Erythroblast (primary cell): ENCODE measurements around the gene STXBP3.
"Not testable (repeated sequence)": the region's sequence is repeated elsewhere in the genome, so short reads cannot be mapped to it uniquely, and the experiment has no call there.

ENCODE experiments used
- DNase-seq, 2 experiments: peaks; one replicate each; lab custom pipeline; 2025; lab: John Stamatoyannopoulos, UW
- GATA1 ChIP-seq: IDR thresholded peaks from 2 replicates; pipeline ENCODE4 v1.6.1; 2011; ENCODE audit warnings: low read depth, mild to moderate bottlenecking, control low read depth, low read length, moderate library complexity
- POLR2A ChIP-seq: IDR thresholded peaks from 2 replicates; pipeline ENCODE4 v1.6.1; 2011; ENCODE audit warnings: mild to moderate bottlenecking, low read length

The STXBP3 gene

DNA sequence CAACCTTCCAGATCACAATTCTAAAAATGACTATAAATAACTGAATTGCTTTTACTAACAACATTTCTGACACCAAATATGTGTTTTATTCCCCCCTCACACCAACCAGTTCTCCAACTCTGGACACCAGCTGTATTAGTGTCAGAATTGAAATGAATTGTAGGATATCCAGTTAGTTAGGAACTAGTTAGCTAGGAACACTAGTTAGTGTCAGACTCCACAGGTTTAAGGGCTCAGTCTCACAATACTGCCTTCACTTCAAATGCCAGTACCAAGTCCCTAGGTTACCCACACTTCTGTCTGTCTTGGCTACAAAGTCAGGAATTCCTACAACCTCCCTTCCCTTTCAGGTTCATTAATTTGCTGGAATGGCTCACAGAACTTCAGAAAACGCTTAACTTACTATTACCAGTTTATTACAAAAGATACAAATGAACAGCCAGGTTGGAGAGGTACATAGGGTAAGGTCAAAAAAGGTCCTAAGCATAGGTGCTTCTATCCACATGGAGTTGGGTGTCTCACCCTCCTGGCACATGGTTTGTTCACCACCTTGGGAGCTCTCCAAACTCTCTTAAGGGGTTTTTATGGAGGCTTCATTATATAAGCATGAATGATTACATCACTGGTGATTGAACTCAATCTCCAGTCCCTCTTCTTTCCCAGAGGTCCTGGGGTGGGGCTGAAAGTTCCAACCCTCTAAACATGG lies 4.2 kb downstream of the STXBP3 start:
- no peak for DNase-seq

DNA sequence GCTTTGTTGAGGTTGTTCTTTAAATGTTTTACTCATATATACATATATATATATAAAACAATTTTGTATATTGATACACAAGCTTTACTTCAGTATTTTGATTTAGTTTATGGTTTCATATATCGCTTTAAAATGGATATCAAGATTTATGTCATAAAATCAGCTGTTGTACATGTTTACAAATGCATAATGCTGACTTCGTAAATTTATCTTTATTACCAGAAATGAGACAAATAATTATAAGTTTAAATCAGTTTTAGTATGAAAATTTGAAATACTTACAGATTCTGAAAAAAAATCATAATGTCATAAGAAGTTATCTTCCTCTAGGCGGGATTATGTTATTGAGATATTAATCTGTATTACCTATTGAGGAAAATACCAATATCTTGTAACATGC lies 6.9 kb downstream of the STXBP3 start:
- TF ChIP-seq GATA1 (no peak), POLR2A (no peak)
- no peak for DNase-seq

More for the DNA sequence above, 4.2 kb downstream of the STXBP3 start:
- TF ChIP-seq POLR2A = no peak
- no peak for TF ChIP-seq GATA1

DNA sequence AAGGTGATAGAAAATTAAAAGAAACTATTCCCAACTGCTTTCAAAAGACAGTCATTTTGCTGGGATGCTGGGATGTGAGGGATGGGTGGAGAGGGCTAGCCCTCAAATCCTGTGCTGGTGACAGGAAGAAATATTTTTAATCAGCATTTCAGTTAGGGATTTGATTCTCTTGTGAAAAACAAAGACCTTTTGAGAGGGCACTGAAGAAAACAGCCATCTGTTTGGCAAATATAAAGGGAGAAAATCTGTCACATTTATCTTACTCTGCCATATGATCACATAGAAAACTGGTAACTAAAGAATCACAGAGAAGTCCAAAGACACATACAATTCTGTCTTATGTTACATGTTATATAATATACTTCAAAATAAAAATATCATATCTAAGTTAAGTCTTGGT lies 12.3 kb downstream of the STXBP3 start:
- DNase-seq = no peak
- TF ChIP-seq GATA1 = no peak

DNA sequence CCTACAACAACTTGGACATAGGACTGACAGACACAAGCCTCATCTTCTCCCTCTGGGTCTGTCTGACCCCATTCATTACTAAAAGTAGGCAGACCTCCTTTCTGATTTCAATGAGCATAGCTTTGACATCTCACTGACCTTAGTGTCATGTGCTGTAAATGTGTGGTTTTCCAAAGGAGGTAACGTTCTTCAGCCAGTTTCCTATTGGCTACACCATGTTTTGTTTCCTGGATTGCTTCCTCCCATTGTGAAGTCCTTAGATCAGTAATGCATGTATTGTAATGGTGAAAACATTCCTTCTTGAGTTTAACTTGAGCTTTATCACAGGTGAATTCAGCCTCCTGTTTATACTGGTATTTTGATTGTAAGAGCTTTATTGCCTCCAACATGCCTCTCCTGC lies 20.6 kb downstream of the STXBP3 start:
- TF ChIP-seq GATA1 (no peak), POLR2A (no peak)
- DNase-seq = no peak

DNA sequence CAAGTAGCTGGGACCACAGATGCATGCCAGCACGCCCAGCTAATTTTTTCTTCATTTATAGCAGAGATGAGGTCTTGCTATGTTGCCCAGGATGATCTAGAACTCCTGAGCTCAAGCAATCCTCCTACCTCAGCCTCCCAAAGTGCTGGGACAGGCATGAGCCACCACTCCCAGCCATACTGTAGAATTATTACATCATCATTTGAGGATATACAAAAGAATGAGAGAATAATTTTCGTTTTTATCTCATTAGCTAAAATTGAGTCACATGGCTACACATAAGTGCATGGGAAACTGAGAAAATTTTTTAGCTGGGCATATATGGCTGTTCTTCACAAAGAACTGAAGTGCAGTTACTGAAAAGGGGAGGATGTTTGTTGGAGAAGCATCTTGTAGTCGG lies 21.2 kb downstream of the STXBP3 start:
- TF ChIP-seq POLR2A (no peak), GATA1 (no peak)

DNA sequence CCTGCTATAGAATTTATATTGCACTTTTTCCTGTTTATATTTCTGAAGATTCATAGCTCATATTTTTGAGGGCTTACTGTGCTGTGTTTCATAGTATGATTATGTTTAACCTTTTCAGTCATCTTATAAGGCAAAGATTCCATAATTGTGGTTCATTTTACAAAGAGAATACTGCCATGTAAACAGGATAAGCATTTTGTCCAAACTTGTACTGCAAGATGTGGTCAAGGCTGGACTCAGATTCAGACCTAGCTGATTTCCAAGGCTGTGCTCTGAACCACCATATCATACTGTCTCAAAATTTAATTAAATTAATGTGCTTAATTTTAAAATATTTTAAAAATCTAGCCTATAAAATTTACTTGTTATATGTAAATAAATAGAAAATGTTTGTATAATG lies 31.4 kb downstream of the STXBP3 start:
- TF ChIP-seq GATA1 (no peak), POLR2A (no peak)
- no peak for DNase-seq

More for the DNA sequence above, 21.2 kb downstream of the STXBP3 start:
- no peak for DNase-seq

DNA sequence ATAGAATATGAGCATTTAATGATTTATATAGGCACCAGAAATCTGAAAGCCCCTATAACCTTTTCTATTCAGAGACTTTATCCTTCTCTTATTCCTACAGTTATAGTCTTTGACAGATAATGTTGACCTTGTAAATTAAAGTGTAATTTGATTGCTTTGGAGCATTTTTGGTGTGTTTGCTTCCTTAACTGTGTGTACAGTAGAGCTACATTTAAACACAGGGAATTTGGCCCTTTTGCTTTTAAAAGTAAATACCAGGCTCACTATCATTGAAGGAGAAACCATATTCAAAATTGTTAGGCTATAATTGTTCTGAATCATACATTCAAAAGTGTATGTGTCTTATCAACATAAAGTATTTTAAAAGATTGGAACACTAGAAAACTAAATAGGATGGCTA lies 33.0 kb downstream of the STXBP3 start:
- no peak for DNase-seq
- TF ChIP-seq GATA1 = no peak
- TF ChIP-seq POLR2A = no peak

DNA sequence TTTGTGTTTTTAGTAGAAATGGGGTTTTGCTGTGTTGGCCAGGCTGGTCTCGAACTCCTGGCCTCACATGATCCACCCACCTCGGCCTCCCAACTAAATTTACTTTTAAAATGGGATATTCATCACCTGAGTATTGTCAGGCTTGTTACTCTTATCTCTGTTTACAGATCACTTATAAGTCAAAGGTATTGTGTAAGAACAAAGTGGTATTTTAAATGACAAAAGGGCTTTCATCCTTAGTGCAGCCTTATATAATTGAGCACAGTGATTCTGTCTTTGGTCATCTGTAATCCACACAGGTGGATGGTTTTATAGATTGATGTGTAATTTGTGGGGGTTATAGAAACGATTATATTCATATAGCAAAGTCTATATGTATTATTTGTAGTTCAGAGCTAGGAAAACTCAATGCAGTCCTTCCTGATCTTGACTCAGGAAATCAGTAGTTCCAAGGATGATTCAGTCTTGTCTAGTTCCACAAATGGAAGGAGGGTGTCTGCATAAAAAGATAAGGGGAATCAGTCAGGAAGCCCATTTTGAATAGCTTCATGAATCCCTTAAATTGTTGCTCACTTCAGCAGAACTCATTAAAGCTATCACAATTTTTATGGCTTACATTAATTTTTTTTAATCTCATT lies 34.6 kb downstream of the STXBP3 start:
- peak; percentile 5 to 10 for DNase-seq
- no peak for TF ChIP-seq POLR2A
- TF ChIP-seq GATA1 = no peak

DNA sequence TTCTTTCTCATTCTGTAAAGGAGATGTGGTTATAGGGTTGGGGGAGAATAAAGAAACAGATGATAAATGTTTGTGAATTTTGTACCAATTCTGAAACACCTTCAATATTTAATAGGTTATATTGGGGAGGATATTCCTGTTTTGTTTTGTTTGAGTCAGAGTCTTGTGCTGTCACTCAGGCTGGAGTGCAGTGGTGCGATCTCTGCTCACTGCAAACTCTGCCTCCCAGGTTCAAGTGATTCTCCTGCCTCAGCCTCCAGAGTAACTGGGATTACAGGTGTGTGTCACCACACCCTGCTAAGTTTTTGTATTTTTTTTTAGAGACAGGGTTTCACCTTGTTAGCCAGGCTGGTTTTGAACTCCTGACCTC lies 35.1 kb downstream of the STXBP3 start:
- not testable (repeated sequence) for DNase-seq

DNA sequence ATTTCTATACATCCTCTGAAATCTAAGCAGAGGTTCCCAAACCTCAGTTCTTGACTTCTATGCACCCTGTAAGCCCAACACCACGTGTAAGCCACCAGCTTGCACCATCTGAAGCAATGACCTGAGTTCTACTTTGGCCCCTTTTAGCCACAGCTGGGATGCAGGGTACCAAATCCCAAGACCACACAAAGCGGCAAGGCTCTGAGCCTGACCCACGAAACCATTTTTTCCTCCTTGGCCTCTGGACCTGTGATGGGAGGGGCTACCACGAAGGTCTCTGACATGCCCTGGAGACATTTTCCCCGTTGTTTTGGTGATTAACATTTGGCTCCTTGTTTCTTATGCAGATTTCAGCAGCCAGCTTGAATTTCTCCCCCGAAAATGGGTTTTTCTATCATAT lies 38.8 kb downstream of the STXBP3 start:
- TF ChIP-seq GATA1 (no peak), POLR2A (no peak)
- DNase-seq = peak; percentile 16 to 21

DNA sequence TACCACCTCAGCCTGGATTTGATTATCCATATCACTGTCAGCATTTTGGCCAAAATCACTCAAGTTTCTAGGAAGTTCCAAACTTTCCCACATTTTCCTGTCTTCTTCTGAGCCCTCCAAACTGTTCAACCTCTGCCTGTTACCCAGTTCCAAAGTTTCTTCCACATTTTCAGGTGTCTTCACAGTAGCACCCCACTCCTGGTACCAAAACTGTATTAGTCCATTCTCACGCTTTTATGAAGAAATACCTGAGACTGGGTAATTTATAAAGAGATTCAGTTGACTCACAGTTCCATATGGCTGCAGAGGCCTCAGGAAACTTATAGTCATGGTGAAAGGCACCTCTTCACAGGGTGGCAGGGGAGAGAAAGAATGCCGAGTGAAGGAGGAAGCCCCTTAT lies 39.4 kb downstream of the STXBP3 start:
- no peak for TF ChIP-seq POLR2A
- no peak for TF ChIP-seq GATA1
- DNase-seq = no peak

DNA sequence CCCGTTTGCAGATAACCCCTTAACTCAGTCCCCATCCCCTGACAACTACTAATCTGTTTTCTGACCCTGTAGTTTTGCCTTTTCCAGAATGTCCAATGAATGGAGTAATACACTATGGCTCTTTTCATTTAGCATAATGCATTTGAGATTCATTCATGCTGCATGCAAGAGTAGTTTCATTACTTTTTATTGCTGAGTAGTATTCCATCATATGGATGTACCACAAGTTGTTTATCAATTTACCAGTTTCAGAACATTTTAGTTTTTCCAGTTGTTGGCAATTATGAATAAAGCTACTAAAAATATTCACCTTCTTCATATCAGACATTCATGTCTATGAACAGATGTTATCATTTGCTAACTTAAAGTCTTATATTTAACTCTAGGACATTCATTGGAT lies 45.3 kb downstream of the STXBP3 start:
- TF ChIP-seq GATA1 (no peak), POLR2A (no peak)
- DNase-seq = no peak

DNA sequence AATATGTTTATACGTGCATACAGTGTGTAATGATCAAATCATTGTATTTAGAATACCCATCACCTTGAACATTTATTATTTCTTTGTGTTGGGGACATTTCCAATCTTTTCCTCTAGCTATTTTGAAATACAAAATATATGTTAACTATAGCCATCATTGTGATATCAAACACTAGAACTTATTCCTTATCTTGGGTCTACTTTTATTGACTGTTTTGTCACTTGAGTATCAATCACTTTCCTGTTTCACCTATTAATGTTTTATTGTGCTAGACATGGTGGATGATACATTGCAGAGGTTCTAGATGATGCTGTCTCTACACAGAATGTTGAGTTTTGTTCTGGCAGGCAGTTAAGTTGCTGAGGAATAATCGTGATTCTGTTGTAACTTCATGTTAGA lies 45.9 kb downstream of the STXBP3 start:
- no peak for TF ChIP-seq GATA1

DNA sequence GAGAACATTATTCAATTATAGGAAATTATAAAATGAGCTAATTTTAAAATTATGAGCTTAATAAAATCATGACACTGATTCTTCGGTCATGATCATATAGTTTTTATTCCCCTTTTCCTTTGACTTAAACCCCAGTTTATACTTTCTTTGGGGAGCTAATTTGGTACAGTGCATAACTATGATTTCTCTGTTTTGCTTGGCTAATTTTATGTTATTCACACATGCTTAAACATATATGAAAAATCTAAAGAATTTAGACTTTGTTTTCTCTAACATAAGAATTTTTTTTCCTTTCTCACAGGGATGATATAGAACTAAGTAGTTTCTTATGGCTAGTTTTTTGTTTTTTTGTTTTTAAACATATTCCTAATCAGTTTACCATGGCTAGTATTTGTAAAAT lies 52.5 kb downstream of the STXBP3 start:
- no peak for DNase-seq
- TF ChIP-seq POLR2A (no peak), GATA1 (no peak)

More for the DNA sequence above, 45.9 kb downstream of the STXBP3 start:
- DNase-seq = no peak

DNA sequence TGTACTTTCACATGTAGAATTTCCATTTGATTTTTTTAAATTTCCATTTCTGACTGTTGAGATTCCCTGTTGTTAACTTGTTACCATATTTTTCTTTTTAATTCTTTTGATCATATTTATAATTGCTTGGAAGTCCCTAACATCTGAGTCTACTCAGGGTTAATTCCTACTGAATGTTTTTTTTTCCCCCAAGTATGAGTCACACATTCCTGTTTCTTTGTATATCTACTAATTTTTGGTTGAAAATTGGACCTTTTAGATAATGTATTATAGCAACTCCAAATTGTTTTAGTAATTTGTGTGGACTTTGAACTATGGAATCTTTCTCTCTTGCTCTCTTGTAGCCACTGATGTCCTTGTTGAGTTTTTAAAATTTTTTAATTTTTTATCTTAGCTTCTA lies 54.6 kb downstream of the STXBP3 start:
- TF ChIP-seq GATA1 (no peak), POLR2A (no peak)
- no peak for DNase-seq

DNA sequence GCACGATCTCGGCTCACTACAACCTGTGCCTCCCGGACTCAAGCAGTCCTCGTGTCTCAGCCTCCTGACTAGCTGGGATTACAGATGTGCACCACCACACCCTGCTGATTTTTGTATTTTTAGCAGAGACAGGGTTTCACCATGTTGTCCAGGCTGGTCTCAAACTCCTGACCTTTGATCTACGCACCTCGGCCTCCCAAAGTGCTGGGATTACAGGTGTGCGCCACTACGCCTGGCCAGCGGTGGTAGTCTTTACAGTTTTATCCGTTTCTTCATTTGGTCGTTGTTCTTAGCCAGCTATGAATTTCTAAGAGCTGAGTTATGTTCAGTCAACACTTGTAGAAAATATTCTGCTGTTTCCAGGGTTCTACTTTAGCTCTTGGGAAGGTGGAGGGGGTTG lies 57.1 kb downstream of the STXBP3 start:
- TF ChIP-seq POLR2A (no peak), GATA1 (no peak)
- no peak for DNase-seq
